Anterior cingulate cortex (tissue), 58 donors: Measurements from ENCODE around the gene PSMC1.

Source experiments
- DNase-seq, 58 donors: peaks; one replicate each; lab custom pipeline; 2025; lab: John Stamatoyannopoulos, UW

The PSMC1 gene

GRCh38 chr14:90300611-90301047 is 44.3 kb downstream of the PSMC1 start:
- DNase-seq = no peak

GRCh38 chr14:90301122-90301521 is 44.8 kb downstream of the PSMC1 start:
- DNase-seq = no peak

DNA sequence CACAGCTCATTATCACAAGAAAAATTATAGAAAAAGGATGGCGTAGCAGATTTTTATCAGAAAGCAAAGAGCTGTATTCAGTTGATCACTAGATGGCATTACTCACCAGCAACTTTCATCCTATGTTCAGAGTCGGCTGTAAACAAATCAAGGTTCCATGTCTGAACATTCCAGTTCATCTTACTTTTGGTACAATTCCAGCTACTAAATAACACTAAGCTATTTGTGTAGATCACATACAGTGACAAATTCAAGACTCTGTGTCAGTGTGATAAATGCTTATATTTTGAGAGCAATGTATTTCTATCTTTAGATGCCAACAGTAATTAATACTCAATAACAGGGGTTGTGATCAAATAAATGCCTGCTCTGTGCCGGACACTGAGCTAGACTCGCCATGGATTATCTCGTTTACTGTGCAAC is 45.3 kb downstream of the PSMC1 start:
- DNase-seq = peak in 2 of 58 donors; percentile 21 to 82

- peak in 2 of 58 donors; percentile 22 to 50 for DNase-seq
Observed at GRCh38 chr14:90302529-90303303, 46.4 kb downstream of the PSMC1 start.

GRCh38 chr14:90303473-90303872 is 47.1 kb downstream of the PSMC1 start:
- DNase-seq = no peak

DNA sequence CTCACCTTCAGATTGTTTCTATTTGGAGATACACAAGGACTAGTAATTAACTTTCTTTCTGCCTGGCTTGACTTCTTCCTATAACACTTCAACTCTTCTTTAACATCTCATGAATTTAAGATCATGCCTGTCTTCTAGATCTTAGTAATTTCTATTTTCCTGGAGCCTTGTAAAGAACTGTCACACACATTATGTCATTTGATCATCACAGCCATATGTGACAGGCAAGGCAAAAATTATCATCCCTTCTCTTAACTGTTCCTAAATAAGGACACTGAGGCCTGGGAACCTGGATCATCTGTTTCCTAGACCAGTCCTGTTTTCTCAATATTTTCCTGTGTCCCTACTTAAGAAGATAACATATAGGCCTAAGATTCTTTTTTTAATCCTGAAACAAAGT is 48.1 kb downstream of the PSMC1 start:
- DNase-seq = no peak

- DNase-seq = no peak
Observed at GRCh38 chr14:90305176-90305601, 48.8 kb downstream of the PSMC1 start.

DNA sequence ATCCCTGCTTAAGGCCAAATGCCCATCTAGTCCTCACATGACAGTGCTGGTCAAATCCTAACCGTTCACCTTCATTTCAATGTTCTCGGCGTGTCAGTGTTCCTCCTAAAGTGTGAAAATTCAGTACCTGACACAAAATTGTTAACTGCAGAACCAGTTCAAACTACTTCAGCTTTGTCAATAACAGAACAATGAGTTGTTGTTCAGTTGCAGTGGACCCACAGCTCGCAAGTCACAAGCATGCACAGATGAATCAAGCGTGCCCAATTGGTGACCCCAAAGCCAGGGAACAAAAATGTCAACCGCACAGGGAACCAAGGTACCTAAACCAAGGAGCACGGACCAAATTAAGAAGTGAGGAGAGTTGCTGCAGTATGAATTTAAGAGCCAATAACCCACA is 52.2 kb downstream of the PSMC1 start:
- DNase-seq = peak in 6 of 58 donors; percentile 18 to 38 (median 24)

- no peak for DNase-seq
Observed at GRCh38 chr14:90317286-90317685, 60.9 kb downstream of the PSMC1 start.

GRCh38 chr14:90318016-90318415 is 61.7 kb downstream of the PSMC1 start:
- DNase-seq = no peak

DNA sequence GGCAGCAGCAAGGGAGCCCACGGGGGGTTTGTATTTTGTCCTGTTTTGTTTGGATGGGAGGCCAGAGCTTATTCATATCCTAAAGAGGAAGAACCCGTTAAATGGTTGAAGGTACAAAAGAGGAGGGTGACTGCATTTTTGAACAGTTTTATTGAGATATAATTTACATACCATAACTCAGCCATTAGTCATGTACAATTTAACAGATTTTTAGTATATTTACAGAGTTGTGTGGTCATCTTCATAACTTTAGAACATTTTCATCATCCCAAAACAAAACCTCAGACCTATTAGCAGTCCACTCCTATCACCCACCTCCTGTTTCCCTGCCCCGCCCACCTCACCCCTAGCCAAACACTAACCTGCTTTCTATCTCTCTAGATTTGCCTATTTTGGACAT is 62.8 kb downstream of the PSMC1 start:
- DNase-seq = no peak

- no peak for DNase-seq
Observed at GRCh38 chr14:90319634-90320541, 63.5 kb downstream of the PSMC1 start.

DNA sequence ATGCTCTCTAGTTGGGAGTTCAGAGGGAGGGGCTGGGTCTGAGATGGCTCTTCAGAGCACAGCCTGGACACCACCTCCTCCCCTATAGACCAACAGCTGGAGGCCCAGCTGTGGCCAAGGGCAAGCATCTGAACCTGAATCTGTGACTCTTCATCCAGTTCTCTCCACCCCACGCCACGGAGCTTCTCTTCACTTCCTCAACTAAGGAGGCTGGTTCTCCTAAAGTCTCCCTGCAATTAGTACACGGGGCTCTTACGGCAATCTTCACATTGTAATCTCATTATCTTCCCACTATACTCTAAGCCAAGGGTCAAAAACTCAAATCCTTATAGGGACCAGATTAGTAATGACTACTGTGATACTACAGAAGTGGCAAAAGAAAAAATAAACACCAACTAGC is 65.5 kb downstream of the PSMC1 start:
- DNase-seq = no peak
